HG03378 (cell line): ENCODE measurements around the gene UNC93A.

Source experiments
- ATAC-seq: cut with Tn5 transposase; IDR thresholded peaks from one replicate; pipeline ENCODE4 v1.9.1; 2021; ENCODE audit warnings: mild to moderate bottlenecking, moderate library complexity; ENCODE audit not compliant: unreplicated experiment

UNC93A gene

GRCh38 chr6:167293088-167293589 is 2.0 kb downstream of the UNC93A start:
- ATAC-seq: no peak

GRCh38 chr6:167293590-167294091 is 2.5 kb downstream of the UNC93A start:
- no peak for ATAC-seq

- ATAC-seq: no peak
These were observed 3.1 kb downstream of the UNC93A start for GRCh38 chr6:167294241-167294640.

- no peak for ATAC-seq
These were observed 3.8 kb downstream of the UNC93A start for GRCh38 chr6:167294651-167295494.

- ATAC-seq: no peak
These were observed 4.6 kb downstream of the UNC93A start for GRCh38 chr6:167295495-167296292.

GRCh38 chr6:167296293-167296690 is 5.2 kb downstream of the UNC93A start:
- no peak for ATAC-seq

- no peak for ATAC-seq
These were observed 5.8 kb downstream of the UNC93A start for GRCh38 chr6:167296902-167297301.

- no peak for ATAC-seq
These were observed 7.0 kb downstream of the UNC93A start for GRCh38 chr6:167298127-167298526.

GRCh38 chr6:167299641-167300308 is 8.7 kb downstream of the UNC93A start:
- no peak for ATAC-seq

- ATAC-seq: no peak
These were observed 10.0 kb downstream of the UNC93A start for GRCh38 chr6:167300902-167301777.

GRCh38 chr6:167302074-167302473 is 11.0 kb downstream of the UNC93A start:
- ATAC-seq: no peak

GRCh38 chr6:167302796-167303195 is 11.7 kb downstream of the UNC93A start:
- ATAC-seq: no peak

- ATAC-seq: no peak
These were observed 12.8 kb downstream of the UNC93A start for GRCh38 chr6:167303675-167304625.

GRCh38 chr6:167304912-167305311 is 13.8 kb downstream of the UNC93A start:
- no peak for ATAC-seq

GRCh38 chr6:167305796-167306195 is 14.7 kb downstream of the UNC93A start:
- no peak for ATAC-seq

- no peak for ATAC-seq
These were observed 15.4 kb downstream of the UNC93A start for GRCh38 chr6:167306401-167306998.

- ATAC-seq: no peak
These were observed 16.3 kb downstream of the UNC93A start for GRCh38 chr6:167307342-167307955.

GRCh38 chr6:167308207-167308606 is 17.1 kb downstream of the UNC93A start:
- no peak for ATAC-seq
